ENCODE results near the gene STAP2. TPM values are rescaled to one million over a fixed set of nuclear protein-coding genes. Genes with fewer than 3 reads are reported as not detected.

The STAP2 gene
- total RNA-seq, 1 donor from 2014 or later: 5.2 TPM

- Histone ChIP-seq H3K4me3 (ENCODE audit: low read length in 3 of 3) (no peak overlapping the region), H3K9me3 (ENCODE audit: control insufficient read depth in 3 of 3, low read length in 3 of 3) (no peaks in the 10 kb centered on the region), H3K27me3 (ENCODE audit: control insufficient read depth in 3 of 3, insufficient read depth in 3 of 3, low read length in 3 of 3) (no peaks in the 10 kb centered on the region), H3K4me1 (ENCODE audit: control insufficient read depth in 3 of 3, insufficient read depth in 3 of 3, low read length in 3 of 3) (peaks cover 90 to 98% (median 95%) of the 10 kb centered on the region in 3 donors), H3K36me3 (ENCODE audit: control insufficient read depth in 3 of 3, insufficient read depth in 3 of 3, low read length in 3 of 3) (no peaks in the 10 kb centered on the region), H3K27ac (ENCODE audit: low read depth, low read length) (peak overlapping the region; percentile 74), H3K9ac (ENCODE audit: low read depth in 1 of 3, low read length in 3 of 3) (no peak overlapping the region)
These were observed 37.5 kb upstream of the STAP2 start for GRCh38 chr19:4376028-4376670.

GRCh38 chr19:4375164-4376027, 36.8 kb upstream of the STAP2 start:
- Histone ChIP-seq H3K4me1 (ENCODE audit: control insufficient read depth in 3 of 3, insufficient read depth in 3 of 3, low read length in 3 of 3) (peaks cover 98 to 100% (median 98%) of the 10 kb centered on the region in 3 donors), H3K9ac (ENCODE audit: low read depth in 1 of 3, low read length in 3 of 3) (peak overlapping the region in 2 of 3 donors; percentile 12 to 68), H3K27ac (ENCODE audit: low read depth, low read length) (peak overlapping the region; percentile 89), H3K9me3 (ENCODE audit: control insufficient read depth in 3 of 3, low read length in 3 of 3) (no peaks in the 10 kb centered on the region), H3K4me3 (ENCODE audit: low read length in 3 of 3) (peak overlapping the region in 1 of 3 donors; percentile 13), H3K27me3 (ENCODE audit: control insufficient read depth in 3 of 3, insufficient read depth in 3 of 3, low read length in 3 of 3) (no peaks in the 10 kb centered on the region), H3K36me3 (ENCODE audit: control insufficient read depth in 3 of 3, insufficient read depth in 3 of 3, low read length in 3 of 3) (no peaks in the 10 kb centered on the region)

- Histone ChIP-seq H3K4me3 (ENCODE audit: low read length in 3 of 3) (peak overlapping the region in 2 of 3 donors; percentile 27 to 35), H3K27ac (ENCODE audit: low read depth, low read length) (peak overlapping the region; percentile 89), H3K4me1 (ENCODE audit: control insufficient read depth in 3 of 3, insufficient read depth in 3 of 3, low read length in 3 of 3) (peaks cover 98 to 100% (median 98%) of the 10 kb centered on the region in 3 donors), H3K9ac (ENCODE audit: low read depth in 1 of 3, low read length in 3 of 3) (peak overlapping the region; percentile 68 to 70 (median 69)), H3K36me3 (ENCODE audit: control insufficient read depth in 3 of 3, insufficient read depth in 3 of 3, low read length in 3 of 3) (no peaks in the 10 kb centered on the region), H3K9me3 (ENCODE audit: control insufficient read depth in 3 of 3, low read length in 3 of 3) (no peaks in the 10 kb centered on the region), H3K27me3 (ENCODE audit: control insufficient read depth in 3 of 3, insufficient read depth in 3 of 3, low read length in 3 of 3) (no peaks in the 10 kb centered on the region)
These were observed 36.0 kb upstream of the STAP2 start for GRCh38 chr19:4374498-4375163.

GRCh38 chr19:4373601-4374497, 35.2 kb upstream of the STAP2 start:
- H3K36me3 ChIP-seq (ENCODE audit: control insufficient read depth in 3 of 3, insufficient read depth in 3 of 3, low read length in 3 of 3): no peaks in the 10 kb centered on the region
- no peaks in the 10 kb centered on the region for H3K27me3 ChIP-seq (ENCODE audit: control insufficient read depth in 3 of 3, insufficient read depth in 3 of 3, low read length in 3 of 3)
- H3K4me1 ChIP-seq (ENCODE audit: control insufficient read depth in 3 of 3, insufficient read depth in 3 of 3, low read length in 3 of 3): peaks cover 98 to 100% (median 98%) of the 10 kb centered on the region in 3 donors
- peak overlapping the region; percentile 89 for H3K27ac ChIP-seq (ENCODE audit: low read depth, low read length)
- H3K4me3 ChIP-seq (ENCODE audit: low read length in 3 of 3): peak overlapping the region in 2 of 3 donors; percentile 35 to 49
- peak overlapping the region; percentile 68 to 70 (median 69) for H3K9ac ChIP-seq (ENCODE audit: low read depth in 1 of 3, low read length in 3 of 3)
- H3K9me3 ChIP-seq (ENCODE audit: control insufficient read depth in 3 of 3, low read length in 3 of 3): no peaks in the 10 kb centered on the region

GRCh38 chr19:4373013-4373367, 34.4 kb upstream of the STAP2 start:
- Histone ChIP-seq H3K36me3 (ENCODE audit: control insufficient read depth in 3 of 3, insufficient read depth in 3 of 3, low read length in 3 of 3) (no peaks in the 10 kb centered on the region), H3K27me3 (ENCODE audit: control insufficient read depth in 3 of 3, insufficient read depth in 3 of 3, low read length in 3 of 3) (no peaks in the 10 kb centered on the region), H3K27ac (ENCODE audit: low read depth, low read length) (peak overlapping the region; percentile 89), H3K4me3 (ENCODE audit: low read length in 3 of 3) (peak overlapping the region in 2 of 3 donors; percentile 5 to 22), H3K4me1 (ENCODE audit: control insufficient read depth in 3 of 3, insufficient read depth in 3 of 3, low read length in 3 of 3) (peaks cover 98 to 99% (median 99%) of the 10 kb centered on the region in 3 donors), H3K9ac (ENCODE audit: low read depth in 1 of 3, low read length in 3 of 3) (peak overlapping the region; percentile 43 to 69 (median 68)), H3K9me3 (ENCODE audit: control insufficient read depth in 3 of 3, low read length in 3 of 3) (no peaks in the 10 kb centered on the region)

GRCh38 chr19:4372165-4373012, 33.8 kb upstream of the STAP2 start:
- Histone ChIP-seq H3K27me3 (ENCODE audit: control insufficient read depth in 3 of 3, insufficient read depth in 3 of 3, low read length in 3 of 3) (no peaks in the 10 kb centered on the region), H3K27ac (ENCODE audit: low read depth, low read length) (peak overlapping the region; percentile 89), H3K9ac (ENCODE audit: low read depth in 1 of 3, low read length in 3 of 3) (peak overlapping the region in 2 of 3 donors; percentile 47 to 66), H3K4me3 (ENCODE audit: low read length in 3 of 3) (peak overlapping the region in 2 of 3 donors; percentile 5 to 29), H3K36me3 (ENCODE audit: control insufficient read depth in 3 of 3, insufficient read depth in 3 of 3, low read length in 3 of 3) (no peaks in the 10 kb centered on the region), H3K4me1 (ENCODE audit: control insufficient read depth in 3 of 3, insufficient read depth in 3 of 3, low read length in 3 of 3) (peaks cover 98 to 99% (median 99%) of the 10 kb centered on the region in 3 donors), H3K9me3 (ENCODE audit: control insufficient read depth in 3 of 3, low read length in 3 of 3) (no peaks in the 10 kb centered on the region)

GRCh38 chr19:4371247-4372164, 32.9 kb upstream of the STAP2 start:
- Histone ChIP-seq H3K27me3 (ENCODE audit: control insufficient read depth in 3 of 3, insufficient read depth in 3 of 3, low read length in 3 of 3) (no peaks in the 10 kb centered on the region), H3K9me3 (ENCODE audit: control insufficient read depth in 3 of 3, low read length in 3 of 3) (no peaks in the 10 kb centered on the region), H3K27ac (ENCODE audit: low read depth, low read length) (peak overlapping the region; percentile 83), H3K36me3 (ENCODE audit: control insufficient read depth in 3 of 3, insufficient read depth in 3 of 3, low read length in 3 of 3) (peaks cover 0 to 2% (median 0%) of the 10 kb centered on the region in 3 donors), H3K9ac (ENCODE audit: low read depth in 1 of 3, low read length in 3 of 3) (peak overlapping the region; percentile 47 to 74 (median 66)), H3K4me3 (ENCODE audit: low read length in 3 of 3) (peak overlapping the region; percentile 51 to 58 (median 52)), H3K4me1 (ENCODE audit: control insufficient read depth in 3 of 3, insufficient read depth in 3 of 3, low read length in 3 of 3) (peaks cover 92 to 97% (median 93%) of the 10 kb centered on the region in 3 donors)

GRCh38 chr19:4370418-4371041, 31.9 kb upstream of the STAP2 start:
- Histone ChIP-seq H3K9me3 (ENCODE audit: control insufficient read depth in 3 of 3, low read length in 3 of 3) (no peaks in the 10 kb centered on the region), H3K27ac (ENCODE audit: low read depth, low read length) (peak overlapping the region; percentile 83), H3K4me3 (ENCODE audit: low read length in 3 of 3) (peak overlapping the region; percentile 49 to 54 (median 51)), H3K27me3 (ENCODE audit: control insufficient read depth in 3 of 3, insufficient read depth in 3 of 3, low read length in 3 of 3) (no peaks in the 10 kb centered on the region), H3K36me3 (ENCODE audit: control insufficient read depth in 3 of 3, insufficient read depth in 3 of 3, low read length in 3 of 3) (peaks cover 8 to 11% (median 10%) of the 10 kb centered on the region in 3 donors), H3K9ac (ENCODE audit: low read depth in 1 of 3, low read length in 3 of 3) (peak overlapping the region; percentile 62 to 74 (median 62)), H3K4me1 (ENCODE audit: control insufficient read depth in 3 of 3, insufficient read depth in 3 of 3, low read length in 3 of 3) (peaks cover 83 to 88% (median 84%) of the 10 kb centered on the region in 3 donors)

All from skeletal muscle tissue (tissue), 4 donors.